ENCODE results near the gene GAS7. TPM values are rescaled to one million over a fixed set of nuclear protein-coding genes. Genes with fewer than 3 reads are reported as not detected.
A peak's percentile ranks its signal among the peaks of the same experiment; 100 is the strongest.

GAS7 gene
- total and polyA plus RNA-seq, 9 of the 15 experiments (the other 6 are each of a cell fraction or from before 2014, with no cell fraction given) = 0.11 to 0.33 TPM; not detected in 7

GRCh38 chr17:10151667-10152496 lies 46.5 kb downstream of the GAS7 start:
- no TSS peak for BruUV-seq (replicated peaks)
- CTCF ChIA-PET (ENCODE audit: low intra/inter-chr PET ratio) = no interaction called here

More at GRCh38 chr17:10151667-10152496, 46.5 kb downstream of the GAS7 start:
- H3K27me3 ChIP-seq (ENCODE audit: control insufficient read depth in 2 of 2, insufficient read depth in 2 of 2, low read length in 2 of 2) = no peaks in the 10 kb centered on the region
- TF ChIP-seq HMBOX1 (IDR thresholded peaks at IDR 0.05) = peak; percentile 85
- no peak for TF ChIP-seq ZFP36 (IDR thresholded peaks at IDR 0.05; ENCODE audit: low read depth, low read length, partially characterized antibody)
- TF ChIP-seq ZBTB40 (IDR thresholded peaks at IDR 0.05) = 0 out of 2 replicates have a peak, but pooled peaks have one; percentile 29
- no peak for TF ChIP-seq ZBTB40 (CRISPR knock-in tag; IDR thresholded peaks at IDR 0.05)
- POLR2A ChIA-PET = no interaction called here
- no peak overlapping the region for H2AFZ ChIP-seq (ENCODE audit: low read depth, low read length)
- intact Hi-C loops (cut with micrococcal nuclease) = no loop called here
- H4K20me1 ChIP-seq (replicated peaks; ENCODE audit: control insufficient read depth, insufficient read depth, low read length) = no peaks in the 10 kb centered on the region
- no peaks in the 10 kb centered on the region for H3K4me1 ChIP-seq (replicated peaks in 1 of 2; ENCODE audit: control insufficient read depth in 2 of 2, insufficient read depth in 2 of 2, low read length in 2 of 2)
- H3K4me2 ChIP-seq (ENCODE audit: insufficient read depth, low read length) = no peak overlapping the region
- H3K36me3 ChIP-seq (ENCODE audit: control insufficient read depth, insufficient read depth, low read length) = no peaks in the 10 kb centered on the region
- ATAC-seq (no peak), DNase-seq (ENCODE audit: extremely low read depth in 1 of 4, low spot score in 3 of 4) (no peak), FAIRE-seq (no peak)
- no peaks in the 10 kb centered on the region for H3K79me2 ChIP-seq (ENCODE audit: control insufficient read depth, insufficient read depth, low read length)
- 8% methylated on average over 12 of the region's 12 CpGs for WGBS (ENCODE audit: insufficient coverage, low coverage, missing lambda C conversion rate)
- in situ Hi-C loops (cut with MboI) = no loop called here
- H3K9me3 ChIP-seq (replicated peaks; ENCODE audit: control insufficient read depth, insufficient read depth, low read depth, low read length) = no peaks in the 10 kb centered on the region
- no peak overlapping the region for H3K9ac ChIP-seq (ENCODE audit: insufficient read depth in 1 of 2, low read depth in 2 of 2, low read length in 2 of 2)
- H3K27ac ChIP-seq (ENCODE audit: extremely low read depth, low read depth, low read length) = no peak overlapping the region
- no peaks in the 10 kb centered on the region for H3K9me1 ChIP-seq (ENCODE audit: control insufficient read depth, insufficient read depth, low read length)
- H3K4me3 ChIP-seq = no peak overlapping the region
